Renal cortex interstitium (tissue), 11 donors: ENCODE measurements around the gene UTP25. TPM values are rescaled to one million over a fixed set of nuclear protein-coding genes. Genes with fewer than 3 reads are reported as not detected.

Experiments used
- DNase-seq, 11 donors: peaks; one replicate each; pipeline ENCODE4 v3.0.0-alpha.2; 2013; ENCODE audit warnings: low read depth in 9 of 11, low spot score in 4 of 11; ENCODE audit errors: extremely low read depth in 1 of 11
- polyA plus RNA-seq, 3 donors: library from polyadenylated mRNA; unstranded; fragments of 120-200 nt; gene quantifications; one replicate each; pipeline ENCODE4 v1.2.1, GENCODE V29; 2013; ENCODE audit not compliant: insufficient read length in 3 of 3

The UTP25 gene
- polyA plus RNA-seq, 3 donors: 9.4 to 11.3 (median 11.1) TPM

GRCh38 chr1:209823143-209824041, 4.4 kb upstream of the UTP25 start:
- peak in 3 of 11 donors; percentile 15 to 26 (median 16) for DNase-seq

GRCh38 chr1:209825591-209826434, 2.0 kb upstream of the UTP25 start:
- no peak for DNase-seq

- no peak for DNase-seq
These were observed 1.9 kb downstream of the UTP25 start for GRCh38 chr1:209829716-209830115.

GRCh38 chr1:209830722-209831121, 3.0 kb downstream of the UTP25 start:
- no peak for DNase-seq

- no peak for DNase-seq
These were observed 3.8 kb downstream of the UTP25 start for GRCh38 chr1:209831615-209832014.

GRCh38 chr1:209835782-209836298, 8.1 kb downstream of the UTP25 start:
- DNase-seq: no peak

GRCh38 chr1:209837671-209838070, 9.9 kb downstream of the UTP25 start:
- DNase-seq: no peak

- no peak for DNase-seq
These were observed 10.8 kb downstream of the UTP25 start for GRCh38 chr1:209838537-209838936.

- DNase-seq: no peak
These were observed 12.2 kb downstream of the UTP25 start for GRCh38 chr1:209839875-209840546.

GRCh38 chr1:209840611-209841010, 12.8 kb downstream of the UTP25 start:
- no peak for DNase-seq

- DNase-seq: no peak
These were observed 17.1 kb downstream of the UTP25 start for GRCh38 chr1:209844695-209845407.

- no peak for DNase-seq
These were observed 17.6 kb downstream of the UTP25 start for GRCh38 chr1:209845408-209845725.

GRCh38 chr1:209849388-209849787, 21.6 kb downstream of the UTP25 start:
- DNase-seq: no peak

- no peak for DNase-seq
These were observed 22.7 kb downstream of the UTP25 start for GRCh38 chr1:209850342-209850979.

GRCh38 chr1:209853676-209854075, 25.9 kb downstream of the UTP25 start:
- DNase-seq: no peak

GRCh38 chr1:209854196-209854595, 26.4 kb downstream of the UTP25 start:
- no peak for DNase-seq

- DNase-seq: no peak
These were observed 27.2 kb downstream of the UTP25 start for GRCh38 chr1:209855006-209855405.

GRCh38 chr1:209855623-209856022, 27.9 kb downstream of the UTP25 start:
- DNase-seq: no peak
